Daoy (cell line): ENCODE results near the gene STXBP5. TPM values are rescaled to one million over a fixed set of nuclear protein-coding genes. Genes with fewer than 3 reads are reported as not detected.

Experiments used
- DNase-seq: peaks from one replicate; pipeline ENCODE4 v3.0.0-alpha.2; 2015; ENCODE audit warnings: low read depth
- total RNA-seq: library from RNA; depleted of rRNA; stranded (reverse); fragments of >200 nt; shearing (Covaris generic); gene quantifications from 2 replicates; pipeline ENCODE4 v1.2.3, GENCODE V29; 2014

Gene STXBP5
- total RNA-seq, 1 experiment from 2014 or later = 22.7 TPM

DNA sequence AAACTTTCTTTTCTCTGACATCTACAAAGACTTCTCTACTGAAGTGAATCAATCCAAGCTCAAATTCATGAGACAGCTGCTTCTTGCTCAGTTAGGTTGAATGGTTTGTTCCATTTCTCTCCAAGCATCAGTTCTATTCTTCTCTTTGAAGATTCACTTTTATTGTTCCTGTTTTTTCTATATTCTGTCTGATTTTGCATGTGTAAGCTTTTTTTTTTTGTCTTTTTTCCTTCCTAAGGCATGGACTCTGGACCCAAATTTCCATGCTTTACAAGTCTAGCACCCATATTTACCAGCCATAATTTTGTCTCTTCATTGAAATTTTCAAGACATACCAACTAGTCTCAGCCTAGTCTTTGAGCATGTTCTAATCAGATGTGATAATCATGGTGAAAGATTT, 25.9 kb upstream of the STXBP5 start:
- no peak for DNase-seq

DNA sequence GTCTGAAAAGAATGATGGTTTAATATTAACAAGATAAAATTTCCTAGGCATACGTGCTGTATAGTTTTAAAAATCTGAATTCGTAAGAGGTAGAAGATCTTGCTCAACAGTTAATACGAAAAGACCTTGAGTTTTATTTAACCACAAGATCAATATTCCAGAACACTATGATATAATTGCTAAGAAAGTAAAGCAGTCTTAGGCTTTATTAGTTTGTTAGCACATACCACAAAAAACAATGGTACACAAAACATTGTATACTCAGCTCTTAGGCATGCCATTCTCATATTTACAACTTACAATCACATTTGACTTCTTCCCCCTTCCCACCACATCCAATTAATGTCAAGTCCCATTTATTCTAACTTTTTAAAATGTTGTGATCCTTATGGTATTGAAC, 24.4 kb upstream of the STXBP5 start:
- no peak for DNase-seq

DNA sequence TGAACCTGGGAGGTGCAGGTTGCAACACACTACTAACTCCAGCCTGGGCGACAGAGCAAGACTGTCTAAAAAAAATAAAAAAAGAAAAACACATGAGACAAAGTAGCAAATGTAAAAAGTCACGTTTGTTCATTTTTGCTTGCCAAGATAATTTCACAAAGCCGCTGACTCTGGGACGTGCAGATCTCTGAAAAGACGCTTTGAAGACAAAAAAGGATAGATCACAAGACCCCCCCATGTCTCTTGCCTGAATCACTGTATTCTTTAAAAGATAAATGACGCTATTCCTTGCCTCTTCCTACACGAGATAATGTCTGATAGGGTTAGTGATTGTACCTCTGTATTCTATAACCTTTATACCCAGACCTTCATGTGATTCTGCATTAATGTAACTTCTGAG, 23.3 kb upstream of the STXBP5 start:
- DNase-seq = no peak

DNA sequence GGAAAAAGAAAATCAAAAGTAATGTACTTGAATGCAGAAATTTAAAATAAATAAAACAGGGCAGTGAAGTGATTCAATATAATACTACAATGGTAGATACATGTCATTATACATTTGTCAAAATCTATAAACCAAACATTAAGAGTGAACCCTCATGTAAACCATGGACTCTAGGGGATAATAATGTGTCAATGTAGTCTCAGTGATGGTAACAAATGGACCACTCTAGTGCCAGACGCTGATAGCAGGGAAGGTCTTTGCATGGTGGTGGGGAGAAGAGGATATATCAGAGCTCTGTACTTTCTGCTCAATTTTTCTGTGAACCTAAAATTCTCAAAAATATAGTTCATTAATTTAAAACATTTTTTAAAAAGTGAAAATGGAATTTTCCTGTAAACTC, 19.8 kb upstream of the STXBP5 start:
- DNase-seq = no peak

DNA sequence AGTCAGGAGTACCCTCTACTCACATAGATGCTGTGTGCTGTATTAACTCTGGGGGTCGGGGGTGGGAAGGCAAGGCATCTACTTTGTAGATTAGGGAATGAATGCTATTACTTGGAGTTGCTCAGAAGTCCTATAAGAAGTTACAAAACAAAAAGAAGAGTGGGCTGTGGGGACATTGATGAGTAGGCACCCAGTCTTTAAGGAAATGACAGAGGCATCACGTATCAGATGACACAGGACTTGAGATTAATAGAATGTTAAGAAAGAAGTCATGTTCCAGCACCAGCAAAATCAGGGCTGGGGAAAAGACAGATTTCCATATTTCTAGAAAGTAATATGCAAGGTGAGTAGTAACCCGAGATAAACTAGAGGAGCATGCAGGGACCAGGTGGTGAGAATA, 19.0 kb upstream of the STXBP5 start:
- DNase-seq = no peak

DNA sequence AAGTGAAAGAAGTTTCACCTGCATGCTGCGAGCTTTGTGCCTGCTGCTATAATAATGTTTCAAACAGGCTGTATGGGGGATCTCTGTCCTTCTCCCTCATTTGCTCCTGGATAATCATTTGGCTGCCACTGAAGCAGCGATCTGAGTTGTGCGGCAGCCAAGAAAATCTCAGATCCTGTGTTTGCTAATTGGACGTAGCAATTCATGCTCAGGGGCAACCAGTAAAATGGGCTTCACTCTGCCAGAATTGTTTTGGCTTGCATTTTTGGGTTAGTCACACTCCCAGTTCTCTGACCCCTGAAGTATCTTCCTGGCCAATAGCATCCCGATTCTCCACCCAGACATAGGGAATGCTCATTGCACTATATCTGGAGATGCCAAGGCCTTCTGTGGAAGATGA, 13.7 kb upstream of the STXBP5 start:
- no peak for DNase-seq

DNA sequence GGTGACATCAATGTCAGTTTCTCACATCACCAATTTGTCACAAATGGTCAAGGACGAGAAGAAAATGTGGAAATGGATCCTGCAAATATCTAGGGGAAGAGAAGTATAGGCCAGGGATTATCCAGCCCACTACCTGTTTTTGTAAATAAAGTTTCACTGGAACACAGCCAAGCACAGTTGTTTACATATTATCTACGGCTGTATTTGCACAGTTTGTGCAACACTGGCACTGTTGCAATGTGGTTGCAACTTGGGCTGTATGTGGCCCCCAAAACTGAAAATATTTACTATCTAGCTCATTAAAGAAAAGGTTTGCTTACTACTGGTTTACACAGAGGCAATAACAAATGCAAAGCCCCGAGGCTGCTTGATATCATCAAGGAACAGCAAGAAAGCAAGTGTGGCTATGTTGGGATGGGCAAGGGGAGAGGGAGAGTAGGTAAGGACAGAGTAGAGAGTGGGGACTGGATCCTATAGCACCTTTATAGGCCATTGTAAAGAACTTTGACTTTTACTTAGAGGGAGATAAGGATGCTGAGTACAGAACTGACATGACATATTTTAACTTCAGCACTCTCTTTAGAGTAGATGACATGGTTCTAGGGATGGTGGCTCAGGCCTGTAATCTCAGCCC, 11.8 kb upstream of the STXBP5 start:
- DNase-seq = no peak

DNA sequence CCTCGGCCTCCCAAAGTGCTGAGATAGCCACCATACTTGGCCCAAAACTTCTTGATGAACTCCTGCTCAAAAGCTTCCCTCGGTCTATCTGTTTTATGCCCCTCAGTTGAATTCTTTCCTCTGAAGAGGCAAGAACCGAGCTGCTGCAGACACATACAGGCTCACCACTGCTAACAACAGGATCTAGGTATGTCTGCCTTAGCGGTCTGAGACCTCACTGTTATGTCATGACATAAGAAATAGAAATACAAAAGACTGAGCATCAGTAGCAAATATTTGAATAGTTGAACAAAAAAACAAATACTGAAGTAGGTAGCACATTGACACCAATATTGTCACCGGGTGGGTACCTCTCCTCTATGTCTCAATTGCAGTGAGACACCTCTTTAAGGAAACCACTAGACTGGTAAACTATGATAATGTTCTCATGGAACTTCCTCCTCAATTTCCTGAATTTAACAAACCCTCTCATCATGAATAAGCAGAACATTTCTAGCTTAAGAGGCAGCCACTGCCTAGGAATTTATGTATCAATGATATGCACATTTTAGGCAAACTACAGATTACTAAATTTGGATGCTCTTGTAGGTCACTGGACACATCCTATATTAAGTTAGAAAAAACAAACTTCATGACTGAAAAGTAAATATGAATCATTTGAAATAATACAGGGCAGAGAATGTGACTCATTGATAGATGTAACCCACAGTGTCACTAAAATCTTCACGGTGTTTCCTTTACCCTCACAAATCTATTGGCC, 9.4 kb upstream of the STXBP5 start:
- DNase-seq = peak; percentile 11

DNA sequence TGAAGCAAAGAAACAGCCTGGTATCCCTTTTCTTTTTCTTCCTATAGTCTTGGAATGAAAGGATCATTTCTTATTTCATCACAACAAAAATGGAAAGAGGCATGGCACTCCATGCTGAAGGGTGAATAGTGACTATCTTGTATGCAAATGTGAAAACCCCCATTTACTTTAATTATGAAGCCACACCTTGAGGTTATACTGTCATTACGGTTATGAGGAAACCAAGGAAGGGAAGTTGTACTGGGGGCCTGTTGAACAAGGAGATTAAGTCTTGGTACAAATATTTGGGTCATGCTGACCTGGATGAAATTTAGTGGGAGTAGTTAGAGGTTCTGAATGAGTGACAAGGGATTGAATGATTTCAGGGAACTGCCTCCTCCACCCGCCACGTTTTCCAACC, 8.7 kb upstream of the STXBP5 start:
- DNase-seq = no peak

DNA sequence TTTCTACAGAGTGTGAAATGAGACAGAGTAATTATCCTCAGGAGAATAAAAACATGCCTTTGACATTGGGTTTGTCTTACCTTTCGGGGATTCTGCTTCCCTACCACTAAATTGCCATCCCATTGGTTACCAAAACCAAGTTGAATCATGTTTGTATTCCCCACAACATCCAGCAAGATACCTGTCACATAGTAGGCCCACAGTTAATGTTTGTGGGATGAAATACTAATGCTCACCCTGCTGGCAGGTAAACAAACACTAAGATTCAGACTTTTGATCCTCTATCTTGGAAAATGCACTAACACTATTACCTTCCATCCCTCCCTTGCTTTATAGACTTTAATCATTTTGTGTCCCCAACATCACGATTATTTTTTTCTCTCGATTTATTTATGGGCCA, 8.2 kb upstream of the STXBP5 start:
- DNase-seq = no peak

DNA sequence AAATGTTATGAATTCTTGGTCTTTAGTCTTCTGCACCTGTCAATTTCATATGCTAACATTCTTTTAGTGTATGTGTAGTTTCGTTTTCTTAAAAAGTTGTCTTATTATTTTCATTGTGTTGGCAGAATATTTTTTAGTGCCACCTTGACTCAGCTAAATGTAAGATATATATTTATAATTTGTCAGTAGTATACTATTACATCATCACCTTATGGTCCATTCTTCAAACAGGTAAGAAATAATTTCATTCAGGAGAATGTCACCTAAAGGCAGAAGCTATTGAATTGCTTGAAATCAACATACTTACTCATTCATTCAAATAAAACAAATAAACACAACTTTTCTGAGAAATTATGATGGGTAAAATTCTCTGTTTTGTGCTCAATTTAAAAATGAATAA, 3.5 kb upstream of the STXBP5 start:
- no peak for DNase-seq

DNA sequence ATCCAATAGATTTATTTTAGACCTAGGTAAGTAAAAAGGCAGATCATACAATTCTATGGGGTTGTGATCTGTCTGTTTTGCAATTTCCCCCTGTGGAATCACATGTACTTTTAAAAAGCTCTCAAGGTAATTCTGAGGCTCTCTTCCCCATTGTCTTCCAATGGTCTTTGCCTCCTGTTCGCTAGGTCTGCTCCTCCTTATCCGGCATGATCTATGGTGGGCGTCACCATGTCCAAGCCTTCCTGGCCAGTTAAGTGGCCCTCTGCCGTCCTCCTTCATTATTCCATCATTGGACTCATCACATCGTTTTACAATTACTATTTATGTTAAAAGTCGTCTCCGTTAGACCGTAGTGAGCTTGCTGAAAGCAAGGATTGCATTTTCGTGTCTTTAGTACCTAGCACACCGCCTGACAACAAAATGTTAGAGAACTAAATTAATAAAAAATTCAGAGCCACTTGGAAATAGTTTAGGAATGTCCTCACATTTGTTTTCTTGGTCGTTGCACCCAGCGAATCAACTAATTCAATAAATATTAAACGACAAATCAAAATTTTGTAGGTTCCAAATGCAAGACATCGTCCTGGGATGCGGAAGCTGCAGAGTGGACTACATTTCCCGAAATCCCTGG, 2.2 kb upstream of the STXBP5 start:
- peak; percentile 67 for DNase-seq

DNA sequence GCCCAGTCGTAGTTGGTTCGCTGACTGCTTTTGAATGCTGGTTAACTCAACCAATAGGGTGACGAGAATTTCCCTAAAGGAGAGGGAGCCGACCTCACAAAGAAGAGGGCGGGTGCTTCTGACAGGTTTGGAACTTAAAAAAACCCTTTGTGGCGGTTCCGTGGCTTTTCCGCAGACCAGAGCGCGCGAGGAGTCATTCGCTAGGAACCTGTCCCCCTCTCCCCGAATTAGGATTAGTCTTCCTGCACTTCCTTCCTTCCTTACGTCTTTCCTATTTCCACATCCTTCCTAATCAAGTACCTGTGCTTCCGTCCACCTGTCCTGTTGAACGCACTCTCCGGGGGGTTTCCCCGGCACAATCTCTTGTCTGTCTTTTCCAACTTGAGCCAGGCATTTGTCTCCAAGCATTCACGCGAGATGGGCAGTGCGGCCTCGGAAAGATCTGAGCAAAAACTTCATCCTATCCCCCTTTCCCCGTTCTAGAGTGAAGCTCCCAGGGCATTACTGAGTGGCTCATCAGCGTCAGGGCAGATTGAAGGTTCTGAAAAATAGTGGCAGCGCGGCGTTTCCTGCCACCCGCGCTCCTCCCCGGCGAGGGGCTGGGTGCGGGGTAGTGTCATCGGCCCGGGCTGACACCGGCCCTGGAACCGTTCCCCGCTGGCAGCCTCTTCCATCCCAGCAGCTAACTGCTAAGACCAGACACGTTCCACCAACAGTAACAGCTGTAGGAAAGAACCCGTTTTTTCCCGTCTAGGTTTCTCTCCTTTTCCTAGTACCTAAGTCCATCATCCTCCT, 1.5 kb upstream of the STXBP5 start:
- peak; percentile 96 for DNase-seq

DNA sequence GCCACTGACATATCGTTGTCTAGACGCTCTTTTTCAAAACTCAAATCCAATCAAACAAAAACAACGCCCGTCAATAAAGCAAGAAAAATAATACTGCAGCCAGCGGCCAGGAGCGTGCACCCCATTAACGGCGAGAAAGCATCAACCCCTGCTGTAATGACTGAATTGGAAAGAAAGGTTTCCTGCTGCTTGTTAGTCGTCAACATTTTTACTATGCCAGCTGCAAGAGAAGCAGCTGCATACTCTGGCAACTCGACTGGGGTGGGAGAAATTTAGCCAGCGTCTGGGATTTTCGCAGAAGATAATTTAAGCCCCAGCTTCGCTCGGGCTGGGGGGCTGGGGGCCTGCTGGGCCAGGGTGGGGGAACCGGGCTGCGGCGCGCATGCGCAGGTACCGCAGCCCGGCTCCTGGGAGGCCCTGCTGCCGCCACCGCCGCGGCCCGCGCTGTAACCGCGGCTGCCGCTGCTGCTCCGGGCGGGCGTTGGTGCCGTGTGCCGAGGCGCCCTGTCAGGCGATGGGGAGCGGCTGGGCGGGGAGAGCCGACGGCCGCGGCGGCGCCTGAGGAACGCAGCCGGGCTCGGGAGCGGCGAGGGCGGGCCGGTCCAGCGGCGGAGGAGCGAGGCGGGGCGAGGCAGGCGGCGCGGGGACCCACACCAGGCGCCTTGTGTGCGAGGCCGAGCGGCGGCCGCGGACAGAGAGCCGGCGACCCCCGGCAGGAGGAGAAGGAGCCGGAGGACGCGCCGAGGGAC, 732 bp upstream of the STXBP5 start:
- peak; percentile 90 for DNase-seq

DNA sequence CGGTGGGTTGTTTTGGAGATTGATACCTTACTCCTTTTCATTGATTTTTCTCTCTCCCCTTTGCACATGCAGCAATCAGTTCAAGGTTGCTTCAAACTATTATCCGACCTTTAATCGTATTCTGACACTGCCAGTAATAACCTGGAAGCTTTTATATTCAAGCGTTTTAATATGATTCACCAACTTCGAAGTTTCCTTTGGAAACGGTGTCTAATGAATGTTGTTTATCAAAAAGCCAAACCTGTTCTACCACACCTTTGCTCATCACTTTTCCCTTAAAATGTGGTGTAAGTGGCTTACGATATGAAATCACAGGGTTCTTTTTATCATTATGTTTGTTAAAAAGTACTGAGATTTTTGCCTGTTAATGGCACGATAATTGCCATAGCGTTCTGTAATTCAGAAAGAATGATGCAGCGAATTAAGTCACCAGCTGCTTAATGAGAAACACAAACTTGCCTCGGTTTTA, 660 bp downstream of the STXBP5 start:
- DNase-seq = no peak

DNA sequence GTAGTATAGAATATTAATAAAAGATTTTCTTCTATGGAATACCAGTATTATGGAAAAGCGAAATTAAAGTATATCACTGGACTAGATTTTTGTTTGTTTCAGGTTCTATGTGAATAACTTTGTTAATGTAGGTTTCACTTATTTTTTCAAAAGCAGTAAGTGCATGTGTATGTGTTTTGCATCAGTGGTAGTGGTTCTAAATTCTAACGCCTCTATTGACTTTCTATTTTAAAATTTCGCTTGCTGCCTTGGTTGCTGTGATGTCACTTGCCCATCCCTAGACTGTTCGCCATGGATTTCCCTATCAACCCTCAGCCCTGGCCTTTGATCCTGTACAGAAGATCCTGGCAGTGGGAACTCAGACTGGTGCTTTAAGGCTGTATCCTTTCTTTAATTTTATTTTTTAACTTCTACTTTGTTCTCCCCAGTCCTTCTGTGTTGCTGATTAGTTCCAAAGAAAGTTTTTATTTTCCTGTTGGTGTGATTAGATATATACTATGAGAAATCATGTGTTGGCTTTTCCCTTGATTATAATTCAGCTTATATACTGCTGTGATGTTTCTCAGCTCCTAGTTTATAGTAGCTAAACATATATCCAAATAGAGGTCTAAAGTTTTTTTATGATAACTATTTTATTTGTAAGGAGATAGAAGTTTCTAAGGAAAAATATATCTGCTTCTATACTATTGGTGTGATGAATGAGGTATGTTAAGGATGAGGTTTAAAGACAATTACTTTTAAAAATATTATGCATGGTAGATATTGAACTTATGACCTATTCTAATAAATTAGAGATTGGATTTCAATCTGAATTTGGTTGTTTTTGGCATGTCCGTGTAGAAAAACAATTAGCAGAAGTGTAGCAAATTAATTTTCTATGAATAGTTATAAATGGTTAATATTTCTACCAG, 1.7 kb downstream of the STXBP5 start:
- peak; percentile 30 for DNase-seq

DNA sequence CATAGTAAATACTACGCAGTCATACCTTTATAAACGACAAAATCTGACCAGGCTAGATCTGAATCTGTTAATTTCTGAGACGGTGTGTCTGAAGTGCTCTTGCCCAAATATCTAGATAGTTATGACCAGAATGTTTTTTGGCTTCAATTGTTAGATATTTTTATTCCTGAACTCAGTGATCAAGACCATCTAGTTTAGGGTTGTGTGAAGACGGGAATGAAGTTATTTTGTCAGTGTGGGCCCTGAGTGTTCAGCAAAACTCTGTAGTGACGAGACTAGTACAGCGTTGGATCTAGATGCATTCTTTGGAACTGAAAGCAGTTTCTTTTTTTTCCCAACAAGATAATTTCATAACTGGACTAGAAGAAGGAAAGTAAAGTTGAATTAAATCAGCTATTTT, 3.1 kb downstream of the STXBP5 start:
- DNase-seq = no peak

DNA sequence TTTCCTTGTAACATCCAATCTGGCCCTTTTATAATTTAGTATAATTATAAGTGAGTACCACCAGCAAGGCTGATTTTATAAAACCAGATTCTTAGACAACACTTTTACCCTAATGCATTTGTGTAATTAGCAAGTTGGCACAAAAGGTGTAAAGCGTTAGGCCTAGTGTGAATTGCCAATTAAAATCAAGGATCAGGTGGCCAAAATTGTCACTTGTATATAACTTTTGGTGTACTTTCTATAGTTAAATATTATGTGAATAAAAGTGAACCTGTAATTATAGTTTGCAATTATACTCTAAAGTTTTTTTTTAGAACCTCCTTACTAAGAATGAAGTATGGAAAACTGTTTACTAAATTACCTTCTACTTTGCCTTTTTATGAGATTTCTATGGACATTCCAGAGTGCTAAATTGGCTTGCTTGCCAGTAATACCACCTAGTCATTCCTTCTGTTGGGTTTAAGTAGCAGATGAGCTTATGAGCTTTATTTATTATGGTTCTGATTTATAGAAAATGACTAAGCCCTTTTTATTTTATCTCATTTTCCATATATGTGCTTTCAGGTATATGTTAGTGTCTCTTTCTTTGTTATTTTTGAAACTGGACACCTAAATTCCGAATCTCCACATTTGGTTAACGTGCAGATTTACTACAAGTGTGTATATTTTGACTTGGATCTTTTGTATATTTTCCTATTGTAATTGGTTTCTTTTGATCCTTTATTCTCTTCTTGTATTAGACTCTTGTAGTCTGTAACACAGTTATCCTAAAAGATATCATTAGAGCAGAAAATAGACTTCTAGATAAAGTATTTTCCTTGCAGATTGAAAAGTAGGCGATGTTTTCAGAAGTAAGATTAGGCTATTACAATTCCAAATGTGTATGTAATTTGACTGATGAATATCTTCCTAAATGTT, 3.9 kb downstream of the STXBP5 start:
- no peak for DNase-seq

DNA sequence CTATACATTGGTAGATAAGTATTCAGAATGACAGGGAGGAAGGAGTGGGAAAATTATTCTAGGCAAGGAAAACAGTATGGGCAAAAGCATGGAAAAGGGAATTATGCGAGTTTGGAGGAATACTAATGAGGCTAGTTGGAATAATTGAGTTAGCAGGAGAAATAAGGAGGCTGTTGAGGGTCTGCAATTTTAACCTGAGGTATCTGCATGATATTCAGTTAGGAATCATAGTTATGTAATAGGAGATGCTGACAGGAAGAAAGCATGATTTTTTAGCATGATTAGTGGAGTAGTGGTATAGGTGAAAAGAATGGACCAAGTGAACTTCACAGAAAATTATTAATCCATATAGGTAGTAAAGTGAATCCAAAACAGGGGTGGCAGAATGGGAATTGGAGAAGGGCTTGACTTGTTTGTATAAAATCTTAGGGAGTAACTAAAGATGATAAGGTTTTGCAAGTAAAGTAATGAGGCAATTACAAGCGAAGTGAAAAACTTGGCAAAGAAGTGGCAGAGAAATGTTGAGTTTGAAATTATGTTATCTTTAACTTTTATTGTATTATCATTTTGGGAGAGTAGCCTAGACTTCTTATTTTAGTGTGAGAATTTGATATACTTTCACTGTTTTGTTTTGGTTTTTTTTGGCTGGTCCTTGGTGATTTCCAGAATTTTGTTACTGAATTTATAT, 5.7 kb downstream of the STXBP5 start:
- no peak for DNase-seq
